KMS-11 (cell line): ENCODE measurements around the gene ALDH16A1.
A peak's percentile ranks its signal among the peaks of the same experiment; 100 is the strongest.

Experiments used
- H2AFZ ChIP-seq: fragments of 200-600 bp; sonication (generic); 2 replicates; pipeline ENCODE4 v1.6.1; 2016; ENCODE audit warnings: antibody characterized with exemption, mixed run types, low read depth
- H3K27ac ChIP-seq: fragments of 200-600 bp; sonication (generic); 2 replicates; pipeline ENCODE4 v1.6.1; 2016; ENCODE audit warnings: mild to moderate bottlenecking, mixed run types
- H3K27me3 ChIP-seq: fragments of 200-600 bp; sonication (generic); 2 replicates; pipeline ENCODE4 v1.6.1; 2017; ENCODE audit warnings: mild to moderate bottlenecking, low read depth, mixed run types, moderate library complexity; ENCODE audit not compliant: insufficient read depth
- H3K36me3 ChIP-seq: fragments of 200-600 bp; sonication (generic); 2 replicates; pipeline ENCODE4 v1.6.1; 2017; ENCODE audit warnings: mild to moderate bottlenecking, mixed run types; ENCODE audit not compliant: insufficient read depth
- H3K4me1 ChIP-seq: fragments of 200-600 bp; sonication (generic); 2 replicates; pipeline ENCODE4 v1.6.1; 2016; ENCODE audit warnings: mild to moderate bottlenecking, low read depth, mixed run types; ENCODE audit not compliant: poor library complexity, severe bottlenecking
- H3K4me2 ChIP-seq: fragments of 200-600 bp; sonication (generic); 2 replicates; pipeline ENCODE4 v1.7.0; 2016; ENCODE audit warnings: mild to moderate bottlenecking, mixed run types
- H3K4me3 ChIP-seq: fragments of 200-600 bp; sonication (generic); IDR thresholded peaks from 2 replicates; pipeline ENCODE4 v1.6.1; 2017; ENCODE audit warnings: low read depth, low read length, mixed read lengths; ENCODE audit not compliant: insufficient read depth
- H3K79me2 ChIP-seq: fragments of 200-600 bp; sonication (generic); 2 replicates; pipeline ENCODE4 v1.6.1; 2016; ENCODE audit warnings: low read depth, mixed run types; ENCODE audit not compliant: insufficient read depth
- H3K9ac ChIP-seq: fragments of 200-600 bp; sonication (generic); 2 replicates; pipeline ENCODE4 v1.6.1; 2016; ENCODE audit warnings: mild to moderate bottlenecking, mixed run types
- H4K20me1 ChIP-seq: fragments of 200-600 bp; sonication (generic); 2 replicates; pipeline ENCODE4 v1.6.1; 2016; ENCODE audit warnings: mild to moderate bottlenecking, mixed run types; ENCODE audit not compliant: insufficient read depth
- TF ChIP-seq, protein P1 (sequence below): fragments of 200-600 bp; sonication (generic); conservative IDR thresholded peaks from 2 replicates; pipeline ENCODE4 v1.6.1; 2017; ENCODE audit warnings: low read depth, mild to moderate bottlenecking, antibody characterized with exemption, low read length, moderate library complexity, mixed read lengths

The ALDH16A1 gene

DNA sequence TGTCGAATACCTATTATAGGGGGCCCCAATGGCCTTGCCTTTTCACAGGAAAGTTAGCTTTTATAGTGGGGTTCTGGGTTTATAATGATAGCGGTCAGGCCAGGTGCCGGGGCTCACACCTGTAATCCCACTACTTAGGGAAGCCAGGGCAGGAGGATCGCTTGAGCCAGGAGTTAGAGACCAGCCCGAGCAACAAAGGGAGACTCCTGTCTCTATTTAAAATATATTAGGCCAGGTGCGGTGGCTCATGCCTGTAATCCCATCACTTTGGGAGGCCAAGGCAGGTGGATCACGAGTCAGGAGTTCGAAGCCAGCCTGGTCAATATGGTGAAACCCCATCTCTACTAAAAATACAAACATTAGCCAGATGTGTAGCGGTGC lies 50.5 kb downstream of the ALDH16A1 start:
- Histone ChIP-seq H3K79me2 (peaks cover 3% of the 10 kb centered on the region; the same call in 1 of the 2 replicates), H3K27ac (no peak overlapping the region), H3K27me3 (no peaks in the 10 kb centered on the region), H3K36me3 (peaks cover 6% of the 10 kb centered on the region; the same call in 1 of the 2 replicates), H2AFZ (peak overlapping the region; percentile 38; the same call in 1 of the 2 replicates), H3K4me3 (no peak overlapping the region), H3K4me1 (peaks cover 33% of the 10 kb centered on the region), H3K4me2 (no peak overlapping the region), H3K9ac (no peak overlapping the region), H4K20me1 (peaks cover 5% of the 10 kb centered on the region; the same call in 1 of the 2 replicates)
- TF ChIP-seq, protein P1, sequence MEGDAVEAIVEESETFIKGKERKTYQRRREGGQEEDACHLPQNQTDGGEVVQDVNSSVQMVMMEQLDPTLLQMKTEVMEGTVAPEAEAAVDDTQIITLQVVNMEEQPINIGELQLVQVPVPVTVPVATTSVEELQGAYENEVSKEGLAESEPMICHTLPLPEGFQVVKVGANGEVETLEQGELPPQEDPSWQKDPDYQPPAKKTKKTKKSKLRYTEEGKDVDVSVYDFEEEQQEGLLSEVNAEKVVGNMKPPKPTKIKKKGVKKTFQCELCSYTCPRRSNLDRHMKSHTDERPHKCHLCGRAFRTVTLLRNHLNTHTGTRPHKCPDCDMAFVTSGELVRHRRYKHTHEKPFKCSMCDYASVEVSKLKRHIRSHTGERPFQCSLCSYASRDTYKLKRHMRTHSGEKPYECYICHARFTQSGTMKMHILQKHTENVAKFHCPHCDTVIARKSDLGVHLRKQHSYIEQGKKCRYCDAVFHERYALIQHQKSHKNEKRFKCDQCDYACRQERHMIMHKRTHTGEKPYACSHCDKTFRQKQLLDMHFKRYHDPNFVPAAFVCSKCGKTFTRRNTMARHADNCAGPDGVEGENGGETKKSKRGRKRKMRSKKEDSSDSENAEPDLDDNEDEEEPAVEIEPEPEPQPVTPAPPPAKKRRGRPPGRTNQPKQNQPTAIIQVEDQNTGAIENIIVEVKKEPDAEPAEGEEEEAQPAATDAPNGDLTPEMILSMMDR, result no peak

DNA sequence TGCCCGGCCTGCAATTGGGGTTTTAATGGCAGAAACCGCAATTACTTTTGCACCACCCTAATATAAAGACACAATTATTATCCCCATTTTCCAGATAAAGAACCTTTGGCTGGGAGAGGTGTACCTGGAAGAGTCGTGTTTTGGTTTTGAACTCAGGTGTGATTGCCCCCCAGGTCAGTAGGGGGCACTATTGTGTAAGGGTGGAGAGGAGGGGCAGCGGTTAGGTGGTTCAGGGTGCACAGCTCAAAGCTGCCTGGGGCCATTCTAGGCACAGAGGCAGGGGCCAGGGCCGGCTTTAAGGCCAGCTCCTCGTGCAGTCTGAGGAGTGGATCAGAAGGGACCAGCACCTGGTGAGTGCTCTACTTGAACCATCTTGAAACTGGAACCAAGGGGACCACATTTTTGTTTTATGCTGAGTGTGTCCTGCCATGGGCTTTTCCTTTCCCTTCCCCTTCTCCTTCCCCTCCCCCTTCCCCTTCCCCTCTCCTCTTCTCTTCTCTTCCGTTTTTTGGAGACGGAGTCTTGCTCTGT lies 53.6 kb downstream of the ALDH16A1 start:
- Histone ChIP-seq H3K4me2 (no peak overlapping the region), H3K79me2 (no peaks in the 10 kb centered on the region), H2AFZ (no peak overlapping the region; the same call in 1 of the 2 replicates), H3K27ac (no peak overlapping the region), H3K9ac (no peak overlapping the region), H3K36me3 (no peaks in the 10 kb centered on the region), H3K27me3 (peaks cover 3% of the 10 kb centered on the region; the same call in 1 of the 2 replicates), H3K4me1 (peaks cover 21% of the 10 kb centered on the region), H3K4me3 (no peak overlapping the region), H4K20me1 (no peaks in the 10 kb centered on the region)
- TF ChIP-seq, protein P1, result peak; percentile 96

DNA sequence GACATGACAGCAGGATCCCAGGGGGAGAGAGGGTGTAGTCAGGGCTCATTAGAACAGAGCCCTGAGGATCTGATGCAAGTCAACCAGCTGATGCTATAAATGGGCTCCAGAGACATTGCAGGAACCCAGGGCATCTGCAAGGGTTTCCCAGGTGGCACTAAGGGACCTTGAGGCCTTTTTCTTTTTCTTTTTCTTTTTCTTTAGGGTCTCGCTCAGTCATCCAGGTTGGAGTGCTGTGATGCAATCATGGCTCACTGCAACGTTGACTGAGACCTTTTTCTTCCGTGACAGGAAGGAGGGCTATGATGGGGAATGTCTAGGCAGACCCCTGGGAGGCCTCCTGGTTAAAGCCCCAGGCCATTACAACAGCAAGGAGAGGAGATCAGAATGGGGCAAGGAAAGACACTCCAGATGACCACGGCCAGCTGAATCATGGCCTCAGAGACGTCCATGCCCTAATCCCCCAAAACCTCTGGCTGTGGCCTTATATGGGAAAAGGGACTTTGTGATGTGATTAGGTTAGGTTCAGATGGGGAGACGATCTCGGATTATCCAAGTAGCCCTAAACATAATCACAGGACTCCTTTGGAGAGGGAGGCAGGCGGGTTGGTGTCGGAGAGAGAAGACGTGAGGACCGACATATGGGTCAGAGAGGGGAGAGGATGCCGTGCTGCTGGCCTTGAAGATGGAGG lies 54.9 kb downstream of the ALDH16A1 start:
- no peaks in the 10 kb centered on the region for H4K20me1 ChIP-seq
- no peaks in the 10 kb centered on the region for H3K79me2 ChIP-seq
- H3K27ac ChIP-seq, result no peak overlapping the region
- H3K4me2 ChIP-seq, result no peak overlapping the region
- no peaks in the 10 kb centered on the region for H3K36me3 ChIP-seq
- peaks cover 9% of the 10 kb centered on the region for H3K4me1 ChIP-seq
- H3K4me3 ChIP-seq, result no peak overlapping the region
- no peak overlapping the region for H2AFZ ChIP-seq
- TF ChIP-seq, protein P1, result no peak
- no peak overlapping the region for H3K9ac ChIP-seq
- H3K27me3 ChIP-seq, result peaks cover 9% of the 10 kb centered on the region; the same call in 1 of the 2 replicates

DNA sequence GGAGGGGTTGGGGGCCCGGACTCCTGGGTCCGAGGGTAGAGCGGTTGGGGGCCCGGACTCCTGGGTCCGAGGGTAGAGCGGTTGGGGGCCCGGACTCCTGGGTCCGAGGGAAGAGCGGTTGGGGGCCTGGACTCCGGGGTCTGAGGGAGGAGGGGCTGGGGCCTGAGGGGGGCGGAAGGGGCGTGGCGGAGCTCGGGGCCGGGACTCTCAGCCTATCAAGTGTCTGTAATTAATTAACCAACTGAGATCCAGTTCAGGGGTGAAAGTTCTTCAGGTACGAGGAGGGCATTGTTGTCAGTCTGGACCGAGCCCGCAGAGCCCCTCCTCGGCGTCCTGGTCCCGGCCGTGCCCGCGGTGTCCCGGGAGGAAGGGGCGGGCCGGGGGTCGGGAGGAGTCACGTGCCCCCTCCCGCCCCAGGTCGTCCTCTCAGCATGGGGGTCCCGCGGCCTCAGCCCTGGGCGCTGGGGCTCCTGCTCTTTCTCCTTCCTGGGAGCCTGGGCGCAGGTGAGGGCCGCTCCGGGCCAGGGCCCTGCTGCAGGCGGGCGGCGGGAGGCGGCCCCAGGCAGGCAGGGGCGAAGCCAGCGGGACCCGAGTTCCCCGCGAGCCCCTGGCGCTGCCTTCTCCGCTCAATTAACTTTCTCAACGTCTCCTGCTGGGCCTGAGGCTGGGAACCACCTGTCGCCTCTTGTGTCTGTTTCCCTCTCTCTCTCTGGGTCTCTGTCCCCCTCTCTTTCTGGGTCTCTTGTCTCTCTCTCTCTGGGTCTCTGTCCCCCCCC lies 60.1 kb downstream of the ALDH16A1 start:
- Histone ChIP-seq H3K27me3 (peaks cover 26% of the 10 kb centered on the region), H3K27ac (no peak overlapping the region), H3K79me2 (no peaks in the 10 kb centered on the region), H3K36me3 (no peaks in the 10 kb centered on the region), H4K20me1 (no peaks in the 10 kb centered on the region), H3K4me3 (no peak overlapping the region), H2AFZ (peak overlapping the region; percentile 94), H3K4me2 (peak overlapping the region; percentile 89), H3K4me1 (peaks cover 7% of the 10 kb centered on the region), H3K9ac (peak overlapping the region; percentile 37; the same call in 1 of the 2 replicates)
- TF ChIP-seq, protein P1, result no peak
